ENCODE results near the gene ELL. TPM values are rescaled to one million over a fixed set of nuclear protein-coding genes. Genes with fewer than 3 reads are reported as not detected.

Gene ELL
- polyA plus RNA-seq, 1 donor: 9.6 TPM

DNA sequence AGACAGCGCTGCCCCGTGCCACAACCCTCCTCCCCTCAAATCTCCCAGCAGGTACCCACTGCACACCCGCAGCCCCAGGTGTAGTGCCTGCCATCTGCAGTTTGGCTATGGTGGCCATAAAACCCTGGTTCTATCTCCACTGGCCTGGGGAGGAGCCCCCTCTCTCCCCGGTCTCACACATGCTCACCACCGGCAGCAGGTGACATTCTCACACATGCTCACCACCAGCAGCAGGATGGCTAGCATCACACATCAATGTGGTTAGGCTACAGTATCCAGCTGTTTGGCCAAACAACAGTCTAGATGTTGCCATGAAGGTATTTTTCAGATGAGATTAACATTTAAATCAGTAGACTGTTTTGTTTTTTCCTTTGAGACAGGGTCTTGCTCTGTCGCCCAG lies 31.1 kb downstream of the ELL start:
- H3K27ac ChIP-seq (ENCODE audit: low read length): no peak overlapping the region
- H3K4me1 ChIP-seq (ENCODE audit: control insufficient read depth, insufficient read depth, low read length): peaks cover 12% of the 10 kb centered on the region
- WGBS (ENCODE audit: insufficient coverage, low lambda C conversion rate): no CpG with 5 or more reads among the region's 6 CpGs
- no peak overlapping the region for H3K4me3 ChIP-seq (ENCODE audit: low read length)
- no peaks in the 10 kb centered on the region for H3K9me3 ChIP-seq (ENCODE audit: control insufficient read depth, low read depth, low read length)
- no peaks in the 10 kb centered on the region for H3K36me3 ChIP-seq (ENCODE audit: control insufficient read depth, insufficient read depth, low read length)
- DNase-seq: no peak
- H3K27me3 ChIP-seq (ENCODE audit: control insufficient read depth, insufficient read depth, low read length): no peaks in the 10 kb centered on the region

DNA sequence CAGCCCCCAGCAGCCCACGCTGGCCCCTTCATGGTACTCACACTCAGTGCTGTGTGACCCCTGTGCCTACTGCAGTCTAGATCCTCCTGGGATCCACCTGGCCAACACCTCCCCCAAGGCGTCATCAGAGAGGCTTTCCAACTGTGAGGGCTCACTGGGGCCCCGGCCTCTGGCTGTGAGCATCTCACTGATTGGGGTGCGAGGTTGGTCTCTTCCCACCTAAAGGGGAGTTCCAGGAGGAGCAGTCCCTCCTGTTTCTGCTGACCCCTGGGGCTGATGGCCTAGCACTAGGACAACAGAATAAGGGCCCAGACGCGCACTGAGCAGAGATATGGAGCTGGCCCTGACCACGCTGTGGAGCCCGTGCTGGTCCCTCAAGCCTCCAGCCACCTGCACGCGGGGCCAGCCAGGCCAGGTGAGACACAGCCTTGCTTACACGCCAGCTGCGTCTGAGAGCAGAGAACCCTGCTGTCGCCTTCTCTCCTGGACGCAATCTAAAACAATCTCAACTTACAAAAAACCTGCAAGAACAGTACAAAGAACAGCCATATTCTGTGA lies 32.2 kb downstream of the ELL start:
- Histone ChIP-seq H3K9me3 (ENCODE audit: control insufficient read depth, low read depth, low read length) (no peaks in the 10 kb centered on the region), H3K4me1 (ENCODE audit: control insufficient read depth, insufficient read depth, low read length) (peaks cover 12% of the 10 kb centered on the region), H3K27me3 (ENCODE audit: control insufficient read depth, insufficient read depth, low read length) (no peaks in the 10 kb centered on the region), H3K4me3 (ENCODE audit: low read length) (no peak overlapping the region), H3K27ac (ENCODE audit: low read length) (no peak overlapping the region), H3K36me3 (ENCODE audit: control insufficient read depth, insufficient read depth, low read length) (no peaks in the 10 kb centered on the region)
- no peak for DNase-seq
- 80% methylated on average over 1 of the region's 14 CpGs for WGBS (ENCODE audit: insufficient coverage, low lambda C conversion rate)

- Histone ChIP-seq H3K36me3 (ENCODE audit: control insufficient read depth, insufficient read depth, low read length) (no peaks in the 10 kb centered on the region), H3K4me1 (ENCODE audit: control insufficient read depth, insufficient read depth, low read length) (peaks cover 12% of the 10 kb centered on the region), H3K27ac (ENCODE audit: low read length) (no peak overlapping the region), H3K4me3 (ENCODE audit: low read length) (no peak overlapping the region), H3K27me3 (ENCODE audit: control insufficient read depth, insufficient read depth, low read length) (no peaks in the 10 kb centered on the region), H3K9me3 (ENCODE audit: control insufficient read depth, low read depth, low read length) (no peaks in the 10 kb centered on the region)
- no peak for DNase-seq
- WGBS (ENCODE audit: insufficient coverage, low lambda C conversion rate): no CpG with 5 or more reads among the region's 22 CpGs
These were observed 32.8 kb downstream of the ELL start for GRCh38 chr19:18488838-18489626.

GRCh38 chr19:18488403-18488723 lies 33.5 kb downstream of the ELL start:
- DNase-seq: no peak
- peaks cover 12% of the 10 kb centered on the region for H3K4me1 ChIP-seq (ENCODE audit: control insufficient read depth, insufficient read depth, low read length)
- no peak overlapping the region for H3K27ac ChIP-seq (ENCODE audit: low read length)
- no peaks in the 10 kb centered on the region for H3K9me3 ChIP-seq (ENCODE audit: control insufficient read depth, low read depth, low read length)
- H3K27me3 ChIP-seq (ENCODE audit: control insufficient read depth, insufficient read depth, low read length): no peaks in the 10 kb centered on the region
- H3K4me3 ChIP-seq (ENCODE audit: low read length): no peak overlapping the region
- WGBS (ENCODE audit: insufficient coverage, low lambda C conversion rate): no CpG with 5 or more reads among the region's 6 CpGs
- no peaks in the 10 kb centered on the region for H3K36me3 ChIP-seq (ENCODE audit: control insufficient read depth, insufficient read depth, low read length)

- Histone ChIP-seq H3K9me3 (ENCODE audit: control insufficient read depth, low read depth, low read length) (no peaks in the 10 kb centered on the region), H3K27me3 (ENCODE audit: control insufficient read depth, insufficient read depth, low read length) (no peaks in the 10 kb centered on the region), H3K4me1 (ENCODE audit: control insufficient read depth, insufficient read depth, low read length) (peaks cover 12% of the 10 kb centered on the region), H3K36me3 (ENCODE audit: control insufficient read depth, insufficient read depth, low read length) (no peaks in the 10 kb centered on the region), H3K27ac (ENCODE audit: low read length) (no peak overlapping the region), H3K4me3 (ENCODE audit: low read length) (no peak overlapping the region)
- WGBS (ENCODE audit: insufficient coverage, low lambda C conversion rate): no CpG with 5 or more reads among the region's 17 CpGs
- no peak for DNase-seq
These were observed 34.1 kb downstream of the ELL start for GRCh38 chr19:18487576-18488402.

GRCh38 chr19:18486746-18487145 lies 35.1 kb downstream of the ELL start:
- H3K27ac ChIP-seq (ENCODE audit: low read length): no peak overlapping the region
- DNase-seq: no peak
- no peak overlapping the region for H3K4me3 ChIP-seq (ENCODE audit: low read length)
- H3K36me3 ChIP-seq (ENCODE audit: control insufficient read depth, insufficient read depth, low read length): no peaks in the 10 kb centered on the region
- WGBS (ENCODE audit: insufficient coverage, low lambda C conversion rate): no CpG with 5 or more reads among the region's 8 CpGs
- no peaks in the 10 kb centered on the region for H3K9me3 ChIP-seq (ENCODE audit: control insufficient read depth, low read depth, low read length)
- peaks cover 12% of the 10 kb centered on the region for H3K4me1 ChIP-seq (ENCODE audit: control insufficient read depth, insufficient read depth, low read length)
- no peaks in the 10 kb centered on the region for H3K27me3 ChIP-seq (ENCODE audit: control insufficient read depth, insufficient read depth, low read length)

- H3K27ac ChIP-seq (ENCODE audit: low read length): no peak overlapping the region
- H3K9me3 ChIP-seq (ENCODE audit: control insufficient read depth, low read depth, low read length): no peaks in the 10 kb centered on the region
- DNase-seq: no peak
- peaks cover 19% of the 10 kb centered on the region for H3K4me1 ChIP-seq (ENCODE audit: control insufficient read depth, insufficient read depth, low read length)
- H3K4me3 ChIP-seq (ENCODE audit: low read length): no peak overlapping the region
- no peaks in the 10 kb centered on the region for H3K36me3 ChIP-seq (ENCODE audit: control insufficient read depth, insufficient read depth, low read length)
- H3K27me3 ChIP-seq (ENCODE audit: control insufficient read depth, insufficient read depth, low read length): no peaks in the 10 kb centered on the region
- WGBS (ENCODE audit: insufficient coverage, low lambda C conversion rate): no CpG with 5 or more reads among the region's 5 CpGs
These were observed 36.9 kb downstream of the ELL start for GRCh38 chr19:18484992-18485391.

DNA sequence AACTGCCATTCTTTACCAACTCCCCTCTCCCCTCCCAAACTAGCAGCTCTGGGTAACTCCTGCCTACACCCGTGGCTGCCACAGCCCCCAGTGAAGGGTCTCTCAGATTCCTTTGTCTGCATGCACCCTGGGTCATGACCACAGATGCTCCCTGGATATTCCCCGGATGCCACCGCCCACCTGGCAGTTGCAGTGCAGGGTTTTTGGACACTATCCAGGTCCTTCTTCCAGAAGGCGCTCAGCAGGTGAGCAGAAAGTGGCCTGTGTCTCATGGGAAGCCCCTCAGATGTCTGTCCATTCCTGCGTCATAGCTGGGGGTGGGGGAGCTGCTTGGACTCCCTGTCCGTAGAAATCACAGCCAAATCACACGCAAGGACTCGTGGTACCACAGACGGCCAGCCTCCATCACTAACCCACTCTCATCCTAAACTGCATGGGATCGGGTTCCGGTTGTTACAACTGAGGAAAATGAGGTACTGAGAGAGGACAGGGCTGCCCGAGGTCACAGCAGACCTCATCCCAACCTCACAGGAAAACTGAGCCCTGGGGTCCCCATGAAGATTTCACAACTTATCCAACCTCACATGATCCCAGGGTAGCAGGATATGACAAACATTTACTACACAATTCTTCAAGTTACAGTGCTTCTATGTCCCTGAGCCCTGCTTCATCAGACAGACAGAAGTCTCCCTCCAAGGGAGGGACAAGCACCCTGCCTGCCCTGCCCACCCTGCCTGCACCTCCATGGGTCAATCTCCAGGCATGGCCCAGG lies 38.6 kb downstream of the ELL start:
- H3K4me1 ChIP-seq (ENCODE audit: control insufficient read depth, insufficient read depth, low read length): peaks cover 29% of the 10 kb centered on the region
- no peaks in the 10 kb centered on the region for H3K9me3 ChIP-seq (ENCODE audit: control insufficient read depth, low read depth, low read length)
- DNase-seq: no peak
- no CpG with 5 or more reads among the region's 12 CpGs for WGBS (ENCODE audit: insufficient coverage, low lambda C conversion rate)
- no peak overlapping the region for H3K4me3 ChIP-seq (ENCODE audit: low read length)
- H3K27ac ChIP-seq (ENCODE audit: low read length): no peak overlapping the region
- no peaks in the 10 kb centered on the region for H3K36me3 ChIP-seq (ENCODE audit: control insufficient read depth, insufficient read depth, low read length)
- no peaks in the 10 kb centered on the region for H3K27me3 ChIP-seq (ENCODE audit: control insufficient read depth, insufficient read depth, low read length)

DNA sequence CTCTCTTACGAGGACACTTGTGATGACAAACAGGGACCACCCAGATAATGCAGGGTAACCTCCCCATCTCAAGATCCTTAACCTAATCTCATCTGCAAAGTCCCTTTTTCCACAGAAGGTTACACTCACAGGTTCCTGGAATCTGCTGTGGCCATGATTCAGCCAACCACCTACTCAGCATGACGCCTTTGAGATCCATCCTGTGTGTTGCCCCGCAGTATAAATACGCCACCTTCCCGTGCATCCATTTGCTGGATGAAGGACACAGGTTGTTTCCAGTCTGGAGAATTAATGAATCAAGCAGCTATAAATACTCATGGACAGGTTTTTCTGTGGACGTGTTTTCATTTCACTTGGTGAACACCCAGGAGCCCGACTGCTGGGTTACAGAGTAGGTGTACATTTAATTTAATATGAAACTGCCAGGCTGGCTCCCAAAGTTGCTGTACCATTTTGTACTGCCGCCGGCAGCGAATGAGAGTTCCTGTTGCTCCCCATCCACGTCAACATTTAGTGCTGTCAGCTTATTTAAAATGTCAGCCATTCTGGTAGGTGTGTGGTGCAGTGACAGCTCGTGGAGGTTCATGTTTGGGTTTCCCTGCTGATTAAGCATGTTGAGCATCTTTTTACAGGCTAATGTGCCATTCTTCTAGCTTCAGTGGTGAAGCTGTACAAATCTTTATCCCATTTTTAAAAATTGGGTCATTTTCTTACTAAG lies 40.2 kb downstream of the ELL start:
- DNase-seq: no peak
- Histone ChIP-seq H3K27ac (ENCODE audit: low read length) (no peak overlapping the region), H3K4me1 (ENCODE audit: control insufficient read depth, insufficient read depth, low read length) (peaks cover 27% of the 10 kb centered on the region), H3K36me3 (ENCODE audit: control insufficient read depth, insufficient read depth, low read length) (no peaks in the 10 kb centered on the region), H3K27me3 (ENCODE audit: control insufficient read depth, insufficient read depth, low read length) (no peaks in the 10 kb centered on the region), H3K4me3 (ENCODE audit: low read length) (no peak overlapping the region), H3K9me3 (ENCODE audit: control insufficient read depth, low read depth, low read length) (no peaks in the 10 kb centered on the region)
- WGBS (ENCODE audit: insufficient coverage, low lambda C conversion rate): no CpG with 5 or more reads among the region's 12 CpGs
